ENCODE results near the gene HS3ST3B1.

The HS3ST3B1 gene

GRCh38 chr17:14300575-14301278 is at the start of gene HS3ST3B1:
Gene HS3ST3B1, plus strand, starts transcription at chr17:14301081. Its CDS starts 438 bp downstream, at chr17:14301519.
- peak; percentile 100 for DNase-seq

GRCh38 chr17:14261406-14261805 is 39.5 kb upstream of the HS3ST3B1 start:
- no peak for DNase-seq

- peak; percentile 7 for DNase-seq
Measured at GRCh38 chr17:14268264-14268663, 32.6 kb upstream of the HS3ST3B1 start.

- DNase-seq: no peak
Measured at GRCh38 chr17:14269473-14269872, 31.4 kb upstream of the HS3ST3B1 start.

- no peak for DNase-seq
Measured at GRCh38 chr17:14270508-14270907, 30.4 kb upstream of the HS3ST3B1 start.

- no peak for DNase-seq
Measured at GRCh38 chr17:14276535-14277250, 24.2 kb upstream of the HS3ST3B1 start.

GRCh38 chr17:14281530-14281929 is 19.4 kb upstream of the HS3ST3B1 start:
- DNase-seq: no peak

GRCh38 chr17:14282726-14283125 is 18.2 kb upstream of the HS3ST3B1 start:
- DNase-seq: no peak

GRCh38 chr17:14289162-14289561 is 11.7 kb upstream of the HS3ST3B1 start:
- no peak for DNase-seq

- no peak for DNase-seq
Measured at GRCh38 chr17:14294876-14295275, 6.0 kb upstream of the HS3ST3B1 start.

GRCh38 chr17:14295676-14296075 is 5.2 kb upstream of the HS3ST3B1 start:
- no peak for DNase-seq

GRCh38 chr17:14296166-14296910 is 4.5 kb upstream of the HS3ST3B1 start:
- DNase-seq: no peak

GRCh38 chr17:14297161-14297851 is 3.6 kb upstream of the HS3ST3B1 start:
- peak; percentile 60 for DNase-seq

- no peak for DNase-seq
Measured at GRCh38 chr17:14298221-14298946, 2.5 kb upstream of the HS3ST3B1 start.

- no peak for DNase-seq
Measured at GRCh38 chr17:14298947-14299279, 2.0 kb upstream of the HS3ST3B1 start.

- DNase-seq: peak; percentile 54
Measured at GRCh38 chr17:14299280-14300141, 1.4 kb upstream of the HS3ST3B1 start.

- peak; percentile 58 for DNase-seq
Measured at GRCh38 chr17:14301279-14302090, 604 bp downstream of the HS3ST3B1 start.

GRCh38 chr17:14302091-14302430 is 1.2 kb downstream of the HS3ST3B1 start:
- DNase-seq: peak; percentile 76

- peak; percentile 88 for DNase-seq
Measured at GRCh38 chr17:14302431-14303099, 1.7 kb downstream of the HS3ST3B1 start.

Data from stimulated activated CD4-positive, alpha-beta T cell treated with anti-CD3 and anti-CD28 coated beads, Interleukin-15, amount 100 ng/mL, for 24 hours (primary cell).